Fibroblast of the aortic adventitia (primary cell): Measurements from ENCODE around the gene KEAP1. TPM values are rescaled to one million over a fixed set of nuclear protein-coding genes. Genes with fewer than 3 reads are reported as not detected.
"Not testable (repeated sequence)": the region's sequence is repeated elsewhere in the genome, so short reads cannot be mapped to it uniquely, and the experiment has no call there.

Experiments used
- DNase-seq: peaks from one replicate; pipeline ENCODE4 v3.0.0-alpha.2; 2010; ENCODE audit warnings: low read depth
- H3K4me3 ChIP-seq: 2 replicates; pipeline ENCODE4 v1.5.1; 2011; ENCODE audit warnings: low read depth, mild to moderate bottlenecking, control low read depth, low read length, moderate library complexity
- total RNA-seq: library from RNA; depleted of rRNA; stranded (reverse); fragments of >200 nt; gene quantifications from 2 replicates; pipeline ENCODE4 v1.2.3, GENCODE V29; 2012; ENCODE audit warnings: low replicate concordance
- TF ChIP-seq, protein P1 (sequence below): IDR thresholded peaks from 2 replicates; pipeline ENCODE4 v1.5.1; 2011; ENCODE audit warnings: mild to moderate bottlenecking, low read length, control low read depth, inconsistent platforms; ENCODE audit not compliant: insufficient read depth

The KEAP1 gene
- total RNA-seq, 1 donor, result 62.5 TPM

DNA sequence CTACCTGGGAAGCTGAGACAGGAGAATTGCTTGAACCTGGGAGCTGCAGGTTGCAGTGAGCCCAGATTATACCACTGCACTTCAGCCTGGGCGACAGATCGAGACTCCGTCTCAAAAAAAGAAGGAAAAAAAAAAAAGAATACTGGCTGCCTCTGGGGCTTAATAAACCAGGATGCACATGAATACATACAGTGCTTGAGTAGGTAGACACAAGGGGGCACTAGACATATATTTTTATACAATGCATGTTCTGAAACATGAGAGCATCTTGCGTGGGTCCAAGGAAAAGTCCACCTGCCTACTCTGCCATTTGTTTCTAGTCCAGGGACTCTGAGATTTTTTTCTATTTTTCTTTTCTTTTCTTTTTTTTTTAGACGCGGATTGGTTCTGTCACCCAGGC, 31.2 kb downstream of the KEAP1 start:
- TF ChIP-seq, protein P1, sequence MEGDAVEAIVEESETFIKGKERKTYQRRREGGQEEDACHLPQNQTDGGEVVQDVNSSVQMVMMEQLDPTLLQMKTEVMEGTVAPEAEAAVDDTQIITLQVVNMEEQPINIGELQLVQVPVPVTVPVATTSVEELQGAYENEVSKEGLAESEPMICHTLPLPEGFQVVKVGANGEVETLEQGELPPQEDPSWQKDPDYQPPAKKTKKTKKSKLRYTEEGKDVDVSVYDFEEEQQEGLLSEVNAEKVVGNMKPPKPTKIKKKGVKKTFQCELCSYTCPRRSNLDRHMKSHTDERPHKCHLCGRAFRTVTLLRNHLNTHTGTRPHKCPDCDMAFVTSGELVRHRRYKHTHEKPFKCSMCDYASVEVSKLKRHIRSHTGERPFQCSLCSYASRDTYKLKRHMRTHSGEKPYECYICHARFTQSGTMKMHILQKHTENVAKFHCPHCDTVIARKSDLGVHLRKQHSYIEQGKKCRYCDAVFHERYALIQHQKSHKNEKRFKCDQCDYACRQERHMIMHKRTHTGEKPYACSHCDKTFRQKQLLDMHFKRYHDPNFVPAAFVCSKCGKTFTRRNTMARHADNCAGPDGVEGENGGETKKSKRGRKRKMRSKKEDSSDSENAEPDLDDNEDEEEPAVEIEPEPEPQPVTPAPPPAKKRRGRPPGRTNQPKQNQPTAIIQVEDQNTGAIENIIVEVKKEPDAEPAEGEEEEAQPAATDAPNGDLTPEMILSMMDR, result peak; percentile 42
- DNase-seq, result peak; percentile 58
- no peak overlapping the region for H3K4me3 ChIP-seq

DNA sequence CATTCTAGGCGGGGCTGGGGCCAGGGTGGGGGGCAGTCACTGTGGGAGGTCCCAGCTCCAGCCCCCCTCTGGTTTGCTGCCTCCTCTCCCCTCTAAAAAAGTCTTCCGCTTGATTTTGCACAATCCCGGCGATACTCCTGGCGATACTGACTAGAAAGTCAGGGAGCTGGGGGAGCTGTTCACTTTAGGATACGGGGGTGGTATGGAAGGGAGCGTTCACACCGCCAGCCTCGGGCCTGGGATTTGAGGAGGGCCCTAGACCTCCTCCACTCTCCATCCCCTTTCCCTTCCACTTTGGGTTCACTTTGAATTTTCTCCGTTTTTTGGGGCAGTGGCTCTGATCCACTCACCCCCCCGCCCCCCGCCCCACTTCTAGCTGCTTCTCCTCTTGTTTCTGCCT, 35.0 kb downstream of the KEAP1 start:
- TF ChIP-seq, protein P1, result no peak
- H3K4me3 ChIP-seq, result no peak overlapping the region
- DNase-seq, result no peak

DNA sequence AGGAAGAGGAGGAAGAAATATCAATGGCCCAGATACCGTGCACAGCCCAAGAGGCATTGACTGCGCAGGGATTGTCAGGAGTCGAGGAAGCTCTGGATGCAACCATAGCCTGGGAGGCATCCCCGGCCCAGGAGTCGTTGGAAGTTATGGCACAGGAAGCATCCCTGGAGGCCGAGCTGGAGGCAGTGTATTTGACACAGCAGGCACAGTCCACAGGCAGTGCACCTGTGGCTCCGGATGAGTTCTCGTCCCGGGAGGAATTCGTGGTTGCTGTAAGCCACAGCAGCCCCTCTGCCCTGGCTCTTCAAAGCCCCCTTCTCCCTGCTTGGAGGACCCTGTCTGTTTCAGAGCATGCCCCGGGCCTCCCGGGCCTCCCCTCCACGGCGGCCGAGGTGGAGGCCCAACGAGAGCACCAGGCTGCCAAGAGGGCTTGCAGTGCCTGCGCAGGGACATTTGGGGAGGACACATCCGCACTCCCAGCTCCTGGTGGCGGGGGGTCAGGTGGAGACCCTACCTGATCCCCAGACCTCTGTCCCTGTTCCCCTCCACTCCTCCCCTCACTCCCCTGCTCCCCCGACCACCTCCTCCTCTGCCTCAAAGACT, 36.0 kb downstream of the KEAP1 start:
- no peak overlapping the region for H3K4me3 ChIP-seq
- TF ChIP-seq, protein P1, result no peak
- DNase-seq, result no peak

DNA sequence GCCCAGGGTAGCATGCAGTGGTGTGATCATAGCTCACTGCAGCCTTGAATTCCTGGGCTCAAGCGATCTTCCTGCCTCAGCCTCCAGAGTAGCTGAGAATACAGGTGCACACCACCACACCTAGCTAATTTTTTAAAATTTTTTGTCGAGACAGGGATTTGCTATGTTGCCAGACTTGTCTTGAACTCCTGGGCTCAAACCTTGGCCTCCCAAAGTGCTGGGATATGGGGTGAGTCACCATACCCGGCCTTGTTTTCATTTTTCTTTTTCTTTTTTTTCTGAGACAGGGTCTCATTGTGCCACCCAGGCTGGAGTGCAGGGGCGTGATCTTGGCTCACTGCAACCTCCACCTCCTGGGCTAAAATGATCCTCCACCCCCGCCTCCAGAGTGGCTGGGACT, 38.7 kb downstream of the KEAP1 start:
- TF ChIP-seq, protein P1, result no peak
- DNase-seq, result no peak
- H3K4me3 ChIP-seq, result no peak overlapping the region

DNA sequence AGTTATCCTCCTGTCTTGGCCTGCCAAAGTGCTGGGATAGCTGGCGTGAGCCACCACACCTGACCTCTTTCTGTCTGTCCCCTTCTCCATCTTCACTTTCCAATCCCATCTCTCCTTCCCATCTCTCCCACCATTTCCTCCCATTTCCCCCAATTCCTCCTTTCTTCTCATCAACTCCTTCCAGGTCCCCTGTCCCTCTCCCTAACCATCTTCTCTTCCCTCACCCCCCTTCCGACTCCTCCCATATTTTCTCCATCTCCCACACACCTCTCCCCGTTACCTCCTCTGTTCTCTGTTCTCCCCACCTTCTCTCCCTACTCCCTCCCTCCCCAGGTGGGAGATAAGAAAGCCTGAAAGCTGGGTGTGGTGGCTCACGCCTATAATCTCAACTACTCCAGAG, 40.6 kb downstream of the KEAP1 start:
- TF ChIP-seq, protein P1, result no peak
- no peak overlapping the region for H3K4me3 ChIP-seq
- no peak for DNase-seq

DNA sequence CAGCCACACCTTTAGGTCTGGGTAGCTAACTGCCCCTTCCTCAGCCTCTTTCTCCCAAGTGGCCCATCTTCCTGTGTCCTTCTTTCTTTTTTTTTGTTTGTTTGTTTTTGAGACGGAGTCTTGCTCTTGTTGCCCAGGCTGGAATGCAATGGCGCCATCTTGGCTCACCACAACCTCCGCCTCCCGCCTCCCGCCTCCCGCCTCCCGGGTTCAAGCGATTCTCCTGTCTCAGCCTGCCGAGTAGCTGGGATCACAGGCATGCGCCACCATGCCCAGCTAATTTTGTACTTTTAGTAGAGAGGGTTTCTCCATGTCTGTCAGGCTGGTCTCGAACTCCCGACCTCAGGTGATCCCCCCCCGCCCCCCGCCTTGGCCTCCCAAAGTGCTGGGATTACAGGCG, 41.1 kb downstream of the KEAP1 start:
- DNase-seq, H3K4me3 ChIP-seq: not testable (repeated sequence)

DNA sequence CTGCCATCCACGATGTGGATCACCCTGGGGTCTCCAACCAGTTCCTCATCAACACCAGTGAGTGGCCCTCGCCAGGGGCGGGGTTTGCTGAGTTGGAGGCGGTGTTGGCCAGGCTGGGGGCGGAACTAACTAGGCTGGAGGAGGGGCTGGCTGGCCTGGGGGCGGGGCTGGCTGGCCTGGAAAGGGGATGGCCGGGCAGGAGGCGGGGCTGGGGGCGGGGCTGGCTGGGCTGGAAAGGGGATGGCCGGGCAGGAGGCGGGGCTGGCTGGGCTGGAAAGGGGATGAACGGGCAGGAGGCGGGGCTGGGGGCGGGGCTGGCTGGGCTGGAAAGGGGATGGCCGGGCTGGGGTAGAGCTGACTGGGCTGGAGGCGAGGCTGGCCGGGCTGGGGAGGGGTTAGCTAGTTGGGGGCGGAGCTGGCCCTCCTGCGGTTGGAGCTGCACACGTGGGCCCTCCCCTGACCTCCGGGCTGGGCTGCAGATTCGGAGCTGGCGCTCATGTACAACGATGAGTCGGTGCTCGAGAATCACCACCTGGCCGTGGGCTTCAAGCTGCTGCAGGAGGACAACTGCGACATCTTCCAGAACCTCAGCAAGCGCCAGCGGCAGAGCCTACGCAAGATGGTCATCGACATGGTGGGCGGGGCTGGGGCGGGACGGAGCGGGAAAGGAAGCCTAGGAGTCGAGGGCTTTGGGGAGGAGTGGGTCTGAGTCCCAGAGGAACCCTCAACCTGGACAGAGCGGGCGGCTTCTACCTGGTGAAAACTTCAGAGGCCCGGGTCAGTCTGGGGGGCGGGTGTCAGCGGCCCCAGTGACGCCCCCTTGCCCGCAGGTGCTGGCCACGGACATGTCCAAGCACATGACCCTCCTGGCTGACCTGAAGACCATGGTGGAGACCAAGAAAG, 41.9 kb downstream of the KEAP1 start:
- peak overlapping the region; percentile 35 for H3K4me3 ChIP-seq
- TF ChIP-seq, protein P1, result no peak
- DNase-seq, result peak; percentile 80
